ENCODE data around the gene GAA. TPM values are rescaled to one million over a fixed set of nuclear protein-coding genes. Genes with fewer than 3 reads are reported as not detected.

Gene GAA
- total RNA-seq, 1 donor from 2014 or later: 15.2 TPM

- Histone ChIP-seq H3K4me1 (no peaks in the 10 kb centered on the region), H3K4me3 (no peak overlapping the region), H3K4me2 (no peak overlapping the region), H3K79me2 (ENCODE audit: low read depth) (no peaks in the 10 kb centered on the region), H3K27me3 (no peaks in the 10 kb centered on the region), H4K20me1 (ENCODE audit: low read depth) (no peaks in the 10 kb centered on the region), H3K27ac (no peak overlapping the region), H3K9ac (no peak overlapping the region), H3K9me3 (ENCODE audit: low read depth) (no peaks in the 10 kb centered on the region), H3F3A (ENCODE audit: low read depth) (no peaks in the 10 kb centered on the region), H3K36me3 (no peaks in the 10 kb centered on the region), H2AFZ (replicated peaks) (no peak overlapping the region)
- no peak for DNase-seq (ENCODE audit: low spot score)
- Mint-ChIP-seq H3K27me3 (ENCODE audit: insufficient read depth, low read depth) (peaks cover 4% of the 10 kb centered on the region), H3K4me1 (peaks cover 5% of the 10 kb centered on the region), H3K27ac (peak overlapping the region; percentile 50), H3K36me3 (no peaks in the 10 kb centered on the region), H3K4me3 (no peak overlapping the region), H3K9me3 (no peaks in the 10 kb centered on the region)
- TF ChIP-seq, protein P1, sequence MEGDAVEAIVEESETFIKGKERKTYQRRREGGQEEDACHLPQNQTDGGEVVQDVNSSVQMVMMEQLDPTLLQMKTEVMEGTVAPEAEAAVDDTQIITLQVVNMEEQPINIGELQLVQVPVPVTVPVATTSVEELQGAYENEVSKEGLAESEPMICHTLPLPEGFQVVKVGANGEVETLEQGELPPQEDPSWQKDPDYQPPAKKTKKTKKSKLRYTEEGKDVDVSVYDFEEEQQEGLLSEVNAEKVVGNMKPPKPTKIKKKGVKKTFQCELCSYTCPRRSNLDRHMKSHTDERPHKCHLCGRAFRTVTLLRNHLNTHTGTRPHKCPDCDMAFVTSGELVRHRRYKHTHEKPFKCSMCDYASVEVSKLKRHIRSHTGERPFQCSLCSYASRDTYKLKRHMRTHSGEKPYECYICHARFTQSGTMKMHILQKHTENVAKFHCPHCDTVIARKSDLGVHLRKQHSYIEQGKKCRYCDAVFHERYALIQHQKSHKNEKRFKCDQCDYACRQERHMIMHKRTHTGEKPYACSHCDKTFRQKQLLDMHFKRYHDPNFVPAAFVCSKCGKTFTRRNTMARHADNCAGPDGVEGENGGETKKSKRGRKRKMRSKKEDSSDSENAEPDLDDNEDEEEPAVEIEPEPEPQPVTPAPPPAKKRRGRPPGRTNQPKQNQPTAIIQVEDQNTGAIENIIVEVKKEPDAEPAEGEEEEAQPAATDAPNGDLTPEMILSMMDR (IDR thresholded peaks at IDR 0.05): no peak
- TF ChIP-seq EZH2 (IDR thresholded peaks at IDR 0.05): no peak
- TF ChIP-seq EZH2phosphoT487 (IDR thresholded peaks at IDR 0.05): no peak
Measured at GRCh38 chr17:80169107-80169506, 67.7 kb downstream of the GAA start.

MicroRNAs encoded within 50 kb of the gene (microRNA counts, 767-probe panel; counts per million panel counts)
- microRNA hsa-miR-1268b: 460 counts per million, percentile 90 among the panel's probes with 10 or more counts

Small RNAs within 50 kb of the gene (microRNA-seq; reads per million reads assigned to microRNA genes)
- not detected for gene MIR1268B

Small RNAs within 50 kb of the gene (small RNA-seq; reads per million reads assigned to genes)
- gene AC087741.2 (not detected), gene MIR1268B (not detected)

Other genes with a start within 250 kb of the GAA start
- gene TBC1D16, start 65.7 kb upstream of the GAA start, total RNA-seq (ENCODE audit: low replicate concordance): 21.2 and 34.8 TPM in 2 replicates
- 7.7 and 11.8 TPM in 2 replicates for gene CCDC40, start 64.9 kb upstream of the GAA start, total RNA-seq (ENCODE audit: low replicate concordance)
- gene EIF4A3, start 45.5 kb downstream of the GAA start, total RNA-seq (ENCODE audit: low replicate concordance): 89.3 and 102 TPM in 2 replicates
- gene CARD14, start 68.4 kb downstream of the GAA start, total RNA-seq (ENCODE audit: low replicate concordance): 0.56 and 0.60 TPM in 2 replicates
- 7.2 and 12.4 TPM in 2 replicates for gene SGSH, start 118.8 kb downstream of the GAA start, total RNA-seq (ENCODE audit: low replicate concordance)
- gene SLC26A11, start 118.8 kb downstream of the GAA start, total RNA-seq (ENCODE audit: low replicate concordance): 7.9 and 24.1 TPM in 2 replicates
- 19.8 and 23.7 TPM in 2 replicates for gene RNF213, start 159.3 kb downstream of the GAA start, total RNA-seq (ENCODE audit: low replicate concordance)